IPS DF 4.7 (cell line): ENCODE results near the gene RETN.

Source experiments
- DNase-seq: peaks from one replicate; pipeline ENCODE4 v3.0.0-alpha.2; 2013; ENCODE audit warnings: low spot score; ENCODE audit errors: extremely low read depth

RETN gene

DNA sequence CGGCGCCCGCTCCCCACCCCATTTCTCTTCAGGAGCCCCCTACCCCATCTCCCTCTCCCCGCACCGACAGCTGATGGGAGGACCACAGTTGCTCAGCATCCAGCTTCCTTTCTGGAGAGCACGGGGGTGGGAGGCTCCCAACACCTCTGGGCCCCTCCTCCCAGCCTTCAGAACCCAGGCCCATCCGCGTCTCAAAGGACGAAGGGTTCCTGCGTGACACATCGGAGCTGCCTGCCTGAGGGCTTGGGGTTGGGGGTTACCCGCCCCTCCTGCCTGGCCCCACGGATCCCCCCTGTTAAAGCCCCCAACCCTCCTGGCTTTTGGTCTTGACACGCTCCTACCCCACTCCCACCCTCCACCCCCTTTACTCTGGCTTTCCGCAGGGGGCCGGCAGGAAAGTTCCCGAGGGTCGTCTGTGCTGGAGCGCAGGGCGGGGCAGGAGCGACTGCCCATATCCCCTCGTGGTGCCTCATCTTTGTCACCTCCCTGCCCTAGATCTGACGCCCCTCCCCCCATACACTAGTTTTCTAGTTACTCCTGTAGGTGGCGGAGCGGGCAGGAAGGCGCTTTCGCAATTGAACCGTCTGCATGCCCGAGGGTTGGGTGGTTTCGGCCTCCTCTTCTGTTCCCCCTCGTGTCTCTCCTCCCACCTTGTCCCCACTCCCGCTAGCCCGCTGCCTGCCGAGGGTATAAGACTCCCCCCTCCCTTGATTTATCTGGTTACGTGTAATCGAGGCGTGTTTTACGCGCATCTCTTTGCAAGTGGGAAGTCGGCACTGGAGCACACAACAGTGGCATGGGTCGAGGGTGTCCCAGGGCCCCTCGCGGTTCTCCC is 12.7 kb downstream of the RETN start:
- no peak for DNase-seq

DNA sequence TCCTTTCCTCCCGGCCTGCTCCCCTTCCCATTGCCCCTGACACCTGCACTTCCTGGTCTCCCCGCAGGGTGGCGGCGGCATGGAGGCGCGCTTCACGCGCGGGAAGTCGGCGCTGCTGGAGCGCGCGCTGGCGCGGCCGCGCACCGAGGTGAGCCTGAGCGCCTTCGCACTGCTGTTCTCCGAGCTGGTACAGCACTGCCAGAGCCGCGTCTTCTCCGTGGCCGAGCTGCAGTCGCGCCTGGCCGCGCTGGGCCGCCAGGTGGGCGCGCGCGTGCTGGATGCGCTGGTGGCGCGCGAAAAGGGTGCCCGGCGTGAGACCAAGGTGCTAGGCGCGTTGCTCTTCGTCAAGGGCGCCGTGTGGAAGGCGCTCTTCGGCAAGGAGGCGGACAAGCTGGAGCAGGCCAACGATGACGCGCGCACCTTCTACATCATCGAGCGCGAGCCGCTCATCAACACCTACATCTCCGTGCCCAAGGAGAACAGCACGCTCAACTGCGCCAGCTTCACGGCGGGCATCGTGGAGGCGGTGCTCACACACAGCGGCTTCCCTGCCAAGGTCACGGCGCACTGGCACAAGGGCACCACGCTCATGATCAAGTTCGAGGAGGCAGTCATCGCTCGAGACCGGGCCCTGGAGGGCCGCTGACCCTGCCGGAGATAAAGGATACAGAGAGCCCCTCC is 13.5 kb downstream of the RETN start:
- DNase-seq: no peak

DNA sequence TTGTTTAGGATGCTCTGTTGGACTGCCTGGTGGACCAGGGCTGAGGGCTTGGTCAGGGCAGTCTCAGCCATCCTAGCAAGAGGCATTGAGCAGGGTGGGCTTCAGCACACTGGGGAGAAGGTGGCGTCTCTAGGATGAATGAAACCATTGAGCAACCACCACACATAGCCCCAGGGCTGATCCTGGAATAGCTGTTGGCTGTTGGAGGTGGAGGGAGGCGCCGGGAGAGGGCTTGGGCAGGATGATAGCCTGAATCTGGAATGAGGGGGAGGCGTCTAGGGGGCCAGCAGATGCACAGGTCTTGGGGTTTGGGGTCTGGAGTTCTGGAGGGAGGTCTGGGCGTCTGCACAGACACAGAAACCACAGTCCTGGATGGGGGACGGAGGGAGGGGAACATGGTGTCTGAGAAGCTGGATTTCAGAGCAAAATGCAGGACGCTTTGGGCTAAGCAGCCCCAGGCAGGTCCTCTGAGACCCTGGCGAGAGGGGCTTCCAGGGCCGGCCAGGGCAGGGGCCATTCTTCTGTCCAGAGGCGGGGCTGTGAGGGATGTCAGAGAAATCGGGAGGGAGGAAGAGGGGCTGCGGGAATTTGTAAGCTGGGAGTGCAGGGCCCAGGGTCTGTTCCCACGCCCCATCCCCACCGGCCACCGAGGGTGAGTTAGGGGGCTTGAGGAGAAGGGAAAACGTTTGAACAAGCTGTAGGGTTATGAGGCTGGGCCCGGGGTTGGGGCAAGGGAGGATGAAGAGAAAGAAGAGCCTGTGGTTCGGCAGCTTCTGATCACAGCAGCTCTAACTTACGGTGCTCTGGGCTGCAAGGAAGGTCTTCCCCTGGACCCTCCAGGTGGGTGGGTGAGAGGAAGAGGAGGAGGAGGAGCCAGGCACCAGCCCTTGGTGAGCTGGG is 16.9 kb downstream of the RETN start:
- DNase-seq: no peak

DNA sequence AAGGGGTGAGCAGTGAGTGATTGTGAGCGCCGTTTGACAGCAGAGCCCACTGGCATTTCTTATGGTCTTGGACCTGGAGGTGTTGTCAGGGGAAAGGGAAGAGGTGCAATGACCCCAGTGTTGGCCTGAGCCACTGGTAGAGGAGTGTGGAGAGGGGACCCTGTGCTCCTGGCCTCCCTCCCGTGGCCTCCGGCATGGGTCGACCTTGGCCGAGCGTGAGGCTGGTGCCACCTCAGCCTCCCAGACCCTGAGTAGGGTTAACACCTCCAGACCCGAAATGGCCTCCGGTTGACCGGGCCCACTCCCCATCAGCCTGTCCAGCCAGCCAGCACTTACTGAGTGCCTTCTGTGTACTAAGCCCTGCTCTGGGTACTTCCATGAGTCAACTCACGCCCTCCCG is 18.3 kb downstream of the RETN start:
- DNase-seq: no peak

DNA sequence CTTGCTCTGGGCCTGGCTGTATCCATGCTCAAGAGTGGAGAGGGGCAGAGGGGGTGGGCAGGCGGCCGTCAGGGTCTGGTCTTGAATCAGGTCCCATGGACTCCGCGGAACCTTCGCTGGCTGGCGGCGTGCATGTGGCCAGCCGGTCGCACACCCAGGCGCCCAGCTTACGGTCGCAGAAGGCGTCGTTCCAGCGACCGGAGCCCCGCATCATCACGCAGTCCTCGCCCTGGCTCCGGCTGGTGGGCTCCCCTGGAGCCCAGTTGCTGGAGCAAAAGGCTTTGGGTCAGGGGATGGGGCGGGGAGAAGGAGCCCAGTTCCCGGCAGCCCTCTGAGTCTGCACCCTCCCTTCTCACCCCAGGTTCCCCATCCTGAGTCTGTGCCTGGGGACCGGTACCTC is 20.3 kb downstream of the RETN start:
- DNase-seq: no peak

DNA sequence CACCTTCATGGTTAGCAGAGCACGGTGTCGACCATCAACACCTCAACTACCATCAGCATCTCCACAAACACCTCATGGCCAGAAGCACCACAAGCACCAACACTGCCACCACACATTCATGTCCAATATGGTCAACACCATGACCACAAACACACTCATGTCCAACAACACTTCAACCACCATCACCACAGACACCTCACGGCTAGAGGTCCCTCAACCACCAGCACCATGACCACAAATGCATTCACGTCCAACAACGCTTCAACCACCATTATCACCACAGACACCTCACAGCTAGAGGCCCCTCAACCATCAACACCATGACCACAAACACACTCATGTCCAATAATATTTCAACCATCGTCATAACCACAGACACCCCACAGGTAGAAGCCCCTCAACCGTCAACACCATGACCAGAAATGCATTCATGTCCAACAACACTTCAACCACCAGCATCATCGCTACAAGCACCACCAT is 22.0 kb downstream of the RETN start:
- DNase-seq: no peak

DNA sequence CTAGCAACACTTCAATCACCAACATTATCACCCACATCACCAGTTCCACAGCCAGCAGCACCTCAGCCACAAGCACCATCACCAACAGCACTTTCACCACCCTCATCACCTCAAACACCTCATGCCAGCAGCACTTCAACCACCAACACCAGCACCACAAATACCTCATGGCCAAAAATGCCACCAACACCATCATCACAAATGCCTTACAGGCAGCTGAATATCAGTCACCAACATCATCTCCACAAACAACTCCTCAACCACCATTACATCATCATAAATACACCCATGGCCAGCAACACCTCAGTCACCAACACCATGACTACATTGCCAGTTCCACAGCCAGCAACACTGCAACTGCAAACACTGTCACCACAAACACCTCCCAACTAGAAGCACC is 22.6 kb downstream of the RETN start:
- no peak for DNase-seq

DNA sequence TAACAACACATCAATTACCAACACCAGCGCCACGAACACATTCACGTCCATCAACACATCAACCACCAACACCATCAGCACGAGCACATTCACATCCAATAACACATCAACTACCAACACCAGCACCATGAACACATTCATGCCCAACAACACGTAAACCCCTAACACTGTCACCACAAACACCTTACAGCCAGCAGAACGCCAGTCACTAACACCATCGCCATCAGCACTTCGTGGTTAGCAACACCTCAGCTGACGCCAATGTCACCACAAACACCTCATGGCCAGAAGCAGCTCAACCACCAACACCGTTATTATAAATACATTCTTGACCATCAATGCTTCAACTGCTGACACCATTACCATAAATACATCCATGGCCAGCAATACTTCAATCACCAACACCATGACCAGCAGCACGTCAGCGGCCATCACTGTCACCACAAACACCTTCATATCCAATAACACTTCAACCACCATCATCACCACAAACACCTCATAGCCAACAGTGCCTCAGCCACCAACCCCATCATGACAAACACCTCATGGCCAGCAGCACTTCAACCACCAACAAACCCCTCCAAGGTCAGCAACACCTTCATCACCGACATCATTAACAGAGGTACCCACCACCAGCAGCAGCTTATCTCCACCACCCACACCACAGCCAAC is 23.7 kb downstream of the RETN start:
- no peak for DNase-seq

DNA sequence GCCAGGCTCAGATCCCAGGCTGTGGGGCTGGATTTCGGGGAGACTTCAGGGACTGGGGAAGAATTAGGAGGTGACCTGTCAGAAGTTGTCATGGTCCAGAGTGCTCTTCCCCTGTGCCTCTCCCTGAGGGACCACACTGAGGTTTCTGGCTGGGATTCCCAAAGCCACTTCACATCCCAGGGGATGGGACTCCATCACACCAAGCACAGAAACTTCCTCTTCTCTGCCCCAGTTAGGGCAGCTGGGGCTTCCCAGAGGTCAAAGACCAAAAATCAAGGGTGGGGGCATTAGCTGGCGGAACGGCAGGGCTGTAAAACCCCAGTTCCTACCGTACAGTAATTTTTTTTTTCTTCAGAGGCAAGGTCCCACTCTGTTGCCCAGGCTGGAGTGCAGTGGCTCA is 25.6 kb downstream of the RETN start:
- no peak for DNase-seq

DNA sequence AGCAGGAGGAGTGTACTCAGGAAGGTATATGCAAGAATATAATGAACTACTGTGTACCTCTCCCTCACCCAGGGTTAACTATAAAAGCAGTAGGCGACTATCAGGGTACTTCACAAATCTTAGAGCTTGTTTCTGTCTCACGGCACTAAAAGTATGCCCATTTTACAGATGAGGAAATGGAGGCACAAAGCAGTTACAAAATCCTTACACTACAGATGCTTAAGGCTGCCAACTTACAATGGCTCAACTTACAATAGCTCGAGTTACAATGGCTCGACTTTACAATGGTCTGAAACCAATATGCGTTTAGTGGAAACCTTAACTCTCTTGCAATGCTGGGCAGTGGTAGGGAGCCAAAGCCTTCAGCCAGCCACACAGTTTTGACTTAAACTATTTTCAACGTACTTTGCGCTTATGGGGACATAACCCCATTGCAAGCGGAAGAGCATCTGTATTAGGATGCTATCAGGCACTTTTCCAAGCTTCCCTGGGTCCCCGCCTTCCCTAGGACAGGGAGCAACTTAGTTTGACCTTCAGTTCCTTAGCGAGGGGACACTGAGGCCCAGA is 29.0 kb downstream of the RETN start:
- DNase-seq: no peak

DNA sequence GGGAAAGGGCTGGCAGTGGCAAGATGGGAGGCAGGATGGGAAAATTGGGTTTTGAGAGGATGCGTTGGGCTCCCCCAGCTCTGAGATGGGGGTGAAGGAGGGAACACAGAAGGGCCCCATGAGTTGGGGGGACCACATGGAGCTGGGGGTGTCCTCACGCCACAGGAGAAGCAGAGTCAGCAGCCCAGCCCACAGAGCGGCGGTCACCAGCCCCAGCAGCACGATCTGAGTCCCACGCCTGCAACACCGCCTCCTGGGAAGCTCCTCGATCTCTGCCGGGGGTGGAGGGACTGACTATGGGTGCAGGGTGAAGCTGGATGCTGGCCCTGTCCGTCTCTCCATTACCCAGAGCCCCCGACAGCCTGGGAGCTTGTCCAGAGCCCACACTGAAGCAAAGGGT is 29.7 kb downstream of the RETN start:
- no peak for DNase-seq

DNA sequence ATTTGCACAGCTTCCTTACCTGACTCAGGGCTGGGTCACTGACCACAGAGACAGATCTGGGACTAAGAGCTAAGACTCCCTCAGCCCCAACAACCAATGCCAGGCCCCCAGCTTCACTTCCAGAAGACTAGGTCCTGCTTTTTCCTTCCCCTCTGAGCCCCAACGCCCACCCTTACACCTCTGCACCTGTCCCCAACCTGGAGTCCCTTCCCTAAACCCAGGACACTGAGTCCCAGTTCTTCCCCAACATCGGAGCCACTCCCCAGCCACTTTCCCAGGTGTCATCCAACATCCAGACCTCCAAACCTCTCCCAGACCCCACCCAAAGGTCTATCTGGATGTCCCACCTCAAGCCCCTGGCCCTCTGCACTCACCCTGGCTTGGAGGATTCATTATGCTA is 30.2 kb downstream of the RETN start:
- no peak for DNase-seq

DNA sequence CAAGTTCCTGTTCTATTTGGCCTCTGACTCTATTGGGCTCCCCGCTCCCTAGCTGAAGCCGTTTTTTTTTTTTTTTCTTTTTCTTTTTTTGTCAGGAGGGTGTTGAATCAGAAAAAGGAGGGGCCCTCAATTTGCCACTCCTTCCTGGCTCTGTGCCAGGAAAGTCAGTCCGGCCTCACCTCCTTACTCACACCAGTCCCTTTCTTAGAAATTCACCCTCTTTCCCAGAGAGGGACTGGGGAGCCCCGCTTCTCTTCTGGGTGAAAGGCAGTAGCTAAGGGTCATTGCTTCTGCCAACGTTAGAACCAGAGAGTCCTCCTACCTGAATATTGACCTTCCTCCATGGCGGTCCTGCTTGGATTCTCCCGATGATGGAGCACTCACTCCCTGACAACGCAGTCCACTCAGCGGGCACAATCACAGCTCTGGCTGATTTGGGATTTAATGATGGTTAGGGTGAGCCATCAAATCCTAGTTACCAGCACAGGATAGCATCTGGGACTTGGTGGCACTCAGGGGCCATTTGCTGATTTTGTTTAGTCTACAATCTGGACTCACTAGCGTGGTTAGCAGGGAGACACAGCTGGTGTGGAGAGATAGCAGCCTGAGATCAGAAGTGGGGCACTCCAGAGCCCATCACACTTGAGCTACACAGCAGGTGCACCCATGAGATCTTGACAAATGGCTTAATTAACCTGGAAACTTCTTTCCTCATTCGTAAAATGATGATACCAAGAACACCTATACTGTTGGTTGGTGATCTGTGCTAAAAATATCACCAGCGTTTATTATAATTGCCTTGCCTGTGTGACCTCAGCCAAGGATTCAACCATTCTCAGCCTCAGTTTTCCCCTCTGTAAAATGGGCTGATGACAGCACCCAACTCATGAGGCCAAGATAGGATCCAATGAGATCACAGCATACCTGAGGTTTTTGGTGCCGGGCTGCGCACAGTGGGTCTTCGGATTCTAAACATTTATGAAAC is 30.9 kb downstream of the RETN start:
- no peak for DNase-seq

DNA sequence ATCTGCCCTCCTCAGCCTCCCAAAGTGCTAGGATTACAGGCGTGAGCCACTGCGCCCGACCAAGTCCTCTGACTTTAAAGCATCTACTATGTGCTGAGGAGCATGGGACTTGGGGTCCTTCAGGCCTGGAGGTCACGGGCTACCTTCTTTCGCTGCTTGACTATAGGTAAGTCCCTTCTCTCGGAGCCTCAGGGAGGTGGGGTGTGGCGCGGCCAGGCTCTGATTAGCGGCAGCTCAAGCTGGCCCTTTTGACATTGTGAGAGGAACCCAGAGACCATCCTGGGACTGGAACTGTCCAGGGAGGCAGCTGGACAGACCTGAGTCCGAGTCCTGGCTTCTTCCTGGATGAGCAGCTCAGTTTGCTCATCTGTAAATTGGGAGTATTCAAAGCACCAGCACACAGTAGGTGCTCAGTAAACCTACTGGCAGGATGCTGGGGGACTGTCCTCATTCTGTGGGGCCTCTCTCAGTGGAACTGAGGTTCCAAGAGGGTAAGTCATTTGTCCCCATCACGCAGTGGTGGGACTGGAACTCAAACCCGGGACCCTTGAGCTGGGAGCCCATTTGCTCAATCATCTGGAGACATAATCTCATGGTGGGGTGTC is 32.3 kb downstream of the RETN start:
- no peak for DNase-seq

DNA sequence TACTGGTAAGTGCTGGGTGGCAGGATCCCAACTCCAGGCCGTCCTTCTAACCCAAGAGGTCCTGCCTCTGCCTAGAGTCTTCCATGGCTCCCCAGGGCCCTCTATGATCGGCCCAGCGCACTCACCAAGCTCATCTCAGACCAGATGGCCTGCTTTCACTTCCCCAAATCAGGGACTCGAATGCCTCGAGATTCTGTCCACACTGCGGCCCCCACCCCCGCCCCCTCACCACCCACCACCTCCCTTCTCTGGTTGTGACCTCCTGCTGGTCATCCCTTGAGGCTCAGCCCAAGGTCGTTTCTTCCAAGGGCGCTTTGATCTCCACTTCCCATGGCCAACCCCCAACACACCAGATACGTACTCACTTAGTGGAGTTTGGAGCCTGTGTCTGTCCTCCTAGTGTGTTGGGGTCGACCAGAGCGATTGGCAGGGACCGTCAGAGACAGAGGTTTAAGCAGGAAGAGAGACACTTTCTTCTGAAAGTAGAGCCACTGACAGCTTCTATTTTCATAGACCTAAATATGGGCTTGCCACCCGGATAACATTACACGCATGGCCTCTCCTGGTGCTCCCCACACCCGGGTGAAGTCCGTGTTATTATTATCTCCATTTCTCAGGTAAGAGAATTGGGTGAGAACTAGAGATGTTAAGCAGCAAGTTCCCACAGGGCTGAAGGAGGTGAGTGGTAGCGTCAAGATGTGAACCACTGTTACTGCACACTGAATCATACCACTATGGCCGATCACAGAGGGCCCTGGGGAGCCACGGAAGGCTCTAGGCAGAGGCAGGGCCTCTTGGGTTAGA is 33.0 kb downstream of the RETN start, which contains the start of gene FCER2:
TSS of gene FCER2 (minus strand) at position 478 of the 804 bp plus-strand sequence. CDS start 2,371 bp downstream, outside the sequence.
- no peak for DNase-seq

DNA sequence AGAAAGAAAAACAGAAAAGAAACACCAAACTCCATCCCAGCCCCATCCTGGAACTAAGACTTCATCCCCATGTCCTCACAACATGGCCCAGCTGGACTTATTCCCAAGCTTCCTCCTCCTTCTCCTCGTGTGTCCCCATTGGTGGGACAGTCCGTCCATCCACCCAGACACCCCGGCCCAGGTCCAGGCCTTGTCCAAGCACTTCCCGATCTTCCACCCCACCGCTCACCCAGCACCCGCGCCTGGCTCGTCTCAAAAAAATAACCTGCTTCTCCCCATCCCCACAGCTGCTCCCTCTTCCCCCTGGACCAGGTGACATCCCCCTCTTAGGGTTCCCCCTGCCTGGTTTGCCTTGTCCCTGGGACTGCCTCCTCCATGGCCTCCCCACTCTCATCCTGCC is 34.5 kb downstream of the RETN start:
- no peak for DNase-seq

DNA sequence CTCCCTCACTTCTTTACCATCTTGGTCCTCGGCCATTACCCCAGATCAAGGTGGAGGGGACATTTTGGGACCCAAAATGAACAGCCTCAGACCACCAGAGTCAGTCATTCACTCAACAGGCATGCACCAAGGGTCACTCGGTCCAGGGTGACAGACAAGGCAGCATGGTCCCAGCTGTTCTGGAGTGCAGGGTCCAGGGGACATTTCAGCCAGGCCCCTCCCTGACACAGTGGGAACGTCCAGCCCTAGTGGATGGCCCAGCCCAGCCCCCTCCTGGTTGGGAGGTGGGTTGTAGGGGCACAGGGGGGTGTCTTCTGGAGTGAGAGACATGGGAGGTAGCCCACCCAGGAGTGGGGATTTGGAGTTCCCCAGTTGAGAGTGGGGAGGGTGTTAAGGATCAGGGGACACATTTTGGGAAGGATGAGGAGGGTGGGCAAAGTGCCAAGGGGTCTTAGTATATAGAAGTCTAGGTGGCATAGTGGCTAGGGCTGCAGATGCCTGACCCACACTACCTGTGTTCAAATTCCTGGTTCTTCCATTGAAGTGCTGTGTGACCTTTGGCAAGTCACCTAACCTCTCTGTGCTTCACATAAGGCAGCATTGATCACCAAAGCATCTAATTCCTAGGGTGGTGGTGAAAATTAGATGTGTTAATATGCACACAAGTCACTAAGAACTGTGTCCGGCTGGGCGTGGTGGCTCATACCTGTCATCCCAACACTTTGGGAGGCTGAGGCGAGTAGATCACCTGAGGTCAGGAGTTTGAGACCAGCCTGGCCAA is 35.6 kb downstream of the RETN start:
- no peak for DNase-seq
